NT2/D1 (cell line): Measurements from ENCODE around the gene GXYLT1.

Experiments used
- SUZ12 ChIP-seq: IDR thresholded peaks from 2 replicates; pipeline ENCODE4 v1.6.1; 2011; ENCODE audit not compliant: insufficient read length, insufficient read depth; ENCODE audit errors: extremely low read depth
- YY1 ChIP-seq: IDR thresholded peaks from 2 replicates; pipeline ENCODE4 v1.6.1; 2011; ENCODE audit not compliant: insufficient read length, insufficient read depth
- ZNF274 ChIP-seq: IDR thresholded peaks from 2 replicates; pipeline ENCODE4 v1.6.1; 2011; ENCODE audit warnings: mild to moderate bottlenecking, low read depth, low read length

- TF ChIP-seq SUZ12 = no peak
- TF ChIP-seq ZNF274 = no peak
- no peak for TF ChIP-seq YY1
Measured at GRCh38 chr12:42141981-42142606, 2.6 kb downstream of the GXYLT1 start.
